GM21825 (cell line): Measurements from ENCODE around the gene FBXW11.
A peak's percentile ranks its signal among the peaks of the same experiment; 100 is the strongest.
"Not testable (repeated sequence)": the region's sequence is repeated elsewhere in the genome, so short reads cannot be mapped to it uniquely, and the experiment has no call there.

Experiments
- ATAC-seq: cut with Tn5 transposase; IDR thresholded peaks from one replicate; pipeline ENCODE4 v1.9.1; 2021; ENCODE audit warnings: mild to moderate bottlenecking, moderate library complexity; ENCODE audit not compliant: unreplicated experiment

The FBXW11 gene

DNA sequence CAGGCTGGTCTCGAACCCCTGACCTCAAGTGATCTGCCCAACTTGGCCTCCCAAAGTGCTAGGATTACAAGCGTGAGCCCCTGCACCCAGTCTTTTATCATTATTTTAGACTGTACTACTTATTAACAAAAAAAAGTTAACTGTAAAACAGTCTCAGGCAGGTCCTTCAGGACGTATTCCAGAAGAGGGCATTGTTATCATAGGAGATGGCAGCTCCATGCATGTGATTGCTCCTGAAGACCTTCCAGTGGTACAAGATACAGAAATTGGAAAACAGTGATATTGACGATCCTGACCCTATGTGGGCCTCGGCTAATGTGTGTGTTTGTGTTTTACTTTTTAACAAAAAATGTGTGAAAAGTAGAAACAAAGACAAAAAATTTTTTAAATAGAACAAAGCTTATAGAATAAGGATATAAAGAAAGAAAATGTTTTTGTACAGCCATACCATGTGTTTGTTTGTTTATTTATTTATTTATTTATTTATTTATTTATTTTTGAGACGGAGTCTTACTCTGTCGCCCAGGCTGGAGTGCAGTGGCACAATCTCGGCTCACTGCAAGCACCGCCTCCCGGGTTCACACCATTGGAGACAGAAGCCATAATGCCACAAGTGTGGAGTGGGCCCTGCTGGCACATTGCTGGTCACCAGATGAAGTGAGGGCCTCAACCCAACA is 13.8 kb upstream of the FBXW11 start:
- ATAC-seq = not testable (repeated sequence)

DNA sequence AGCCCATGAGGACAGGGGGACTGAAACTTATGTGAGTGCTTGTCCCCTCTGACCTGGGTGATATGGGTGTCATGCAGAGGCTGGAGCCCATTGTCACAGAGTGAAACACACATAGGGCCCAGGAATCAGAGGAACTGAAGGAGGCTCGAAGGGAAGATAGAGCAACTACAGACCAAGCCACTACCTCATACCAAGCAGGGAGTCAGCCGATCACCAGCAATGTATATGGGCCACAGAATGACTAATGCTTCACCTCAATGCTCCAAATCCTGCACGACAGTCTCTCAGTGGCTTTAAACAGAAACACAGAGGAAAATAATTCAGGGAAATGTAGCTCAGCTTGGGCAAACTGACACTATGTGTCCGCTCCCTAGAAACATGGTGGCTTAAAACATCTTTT is 8.9 kb upstream of the FBXW11 start:
- ATAC-seq = no peak

DNA sequence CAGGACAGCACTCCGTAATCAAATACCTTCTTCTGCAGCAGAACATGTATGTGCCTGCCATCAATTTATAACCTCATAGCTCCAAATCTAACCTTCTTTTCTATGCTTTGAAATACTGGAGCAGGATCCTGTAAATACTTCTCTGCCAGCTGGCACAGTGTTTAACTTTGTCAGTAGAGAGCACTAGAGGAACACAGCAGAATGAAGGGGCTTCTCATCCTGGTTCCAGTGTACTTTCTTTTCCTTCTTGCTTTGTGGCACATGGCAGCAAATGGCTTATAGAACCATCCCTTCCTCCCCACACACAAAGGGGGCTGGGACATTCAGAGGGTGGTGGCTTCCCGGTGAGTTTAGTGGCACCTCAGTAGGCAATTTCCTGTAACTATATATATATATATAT is 3.8 kb upstream of the FBXW11 start:
- no peak for ATAC-seq

DNA sequence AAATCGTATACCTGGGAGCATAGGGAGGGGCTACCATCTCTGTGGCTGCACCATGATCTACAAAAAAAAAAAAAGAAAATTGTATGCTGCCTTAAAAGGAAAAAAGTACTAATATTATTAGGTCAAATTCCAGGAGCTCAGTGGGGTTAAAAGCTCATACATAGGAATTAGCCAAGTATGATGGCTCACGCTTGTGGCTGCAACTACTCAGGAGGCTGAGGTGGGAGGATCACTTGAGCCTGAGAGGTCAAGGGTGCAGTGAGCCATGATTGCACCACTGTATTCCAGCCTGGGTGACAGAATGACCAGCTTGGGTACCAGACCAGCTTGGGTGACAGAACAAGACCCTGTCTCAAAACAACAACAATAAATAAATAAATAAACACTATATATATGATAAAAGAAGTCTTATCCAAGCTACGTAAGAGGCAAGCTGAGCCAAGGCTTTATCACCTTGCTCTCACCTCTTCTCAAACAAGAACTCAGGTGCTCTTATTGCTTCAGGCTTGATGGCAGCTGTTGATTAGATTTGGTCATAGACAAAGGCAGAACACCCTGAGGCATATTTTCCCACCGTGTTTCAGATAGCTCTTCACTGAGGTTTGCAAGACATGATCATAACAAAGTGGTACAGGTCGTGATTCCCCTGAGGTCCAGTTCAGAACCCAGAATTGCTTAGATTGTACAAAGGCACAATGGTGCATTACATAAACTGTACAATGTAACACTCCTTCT is 3.3 kb upstream of the FBXW11 start:
- ATAC-seq = no peak

DNA sequence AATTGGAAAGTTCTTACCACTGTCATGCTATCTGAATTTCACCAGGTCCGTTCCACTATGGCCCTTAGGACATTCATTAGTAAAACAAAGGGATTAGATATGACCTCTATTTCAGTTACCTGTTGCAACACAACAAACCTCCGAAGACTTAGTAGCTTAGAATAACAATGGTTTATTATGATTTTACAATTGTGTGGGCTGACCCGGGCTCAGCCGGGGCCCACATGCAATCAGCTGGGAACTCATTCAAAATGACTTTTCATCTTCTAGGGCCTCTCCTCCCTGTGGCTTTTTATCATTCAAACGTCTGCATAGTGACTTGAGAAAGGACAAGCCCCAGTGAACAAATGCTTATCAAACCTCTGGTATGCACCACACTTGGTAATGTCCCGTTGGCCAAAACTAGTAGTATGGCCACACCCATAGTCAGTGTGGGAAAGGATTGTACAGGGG is 2.3 kb upstream of the FBXW11 start:
- ATAC-seq = no peak

DNA sequence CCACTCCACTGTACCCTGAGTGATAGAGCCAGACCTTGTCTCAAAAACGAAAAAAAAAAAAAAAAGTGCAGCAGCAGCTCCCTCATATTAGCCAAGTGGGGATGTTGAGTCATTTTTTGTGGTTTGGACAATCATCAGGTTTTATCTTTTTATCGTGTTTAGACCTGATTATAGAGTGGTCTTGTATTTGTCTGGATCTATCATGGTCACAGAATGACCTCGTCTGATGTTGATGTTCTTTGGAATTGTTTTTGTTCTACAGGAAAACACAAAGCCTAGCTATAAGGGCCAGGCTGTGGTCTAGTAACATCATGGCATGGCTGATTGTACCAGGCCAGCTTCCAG is 1.6 kb upstream of the FBXW11 start:
- ATAC-seq = no peak

DNA sequence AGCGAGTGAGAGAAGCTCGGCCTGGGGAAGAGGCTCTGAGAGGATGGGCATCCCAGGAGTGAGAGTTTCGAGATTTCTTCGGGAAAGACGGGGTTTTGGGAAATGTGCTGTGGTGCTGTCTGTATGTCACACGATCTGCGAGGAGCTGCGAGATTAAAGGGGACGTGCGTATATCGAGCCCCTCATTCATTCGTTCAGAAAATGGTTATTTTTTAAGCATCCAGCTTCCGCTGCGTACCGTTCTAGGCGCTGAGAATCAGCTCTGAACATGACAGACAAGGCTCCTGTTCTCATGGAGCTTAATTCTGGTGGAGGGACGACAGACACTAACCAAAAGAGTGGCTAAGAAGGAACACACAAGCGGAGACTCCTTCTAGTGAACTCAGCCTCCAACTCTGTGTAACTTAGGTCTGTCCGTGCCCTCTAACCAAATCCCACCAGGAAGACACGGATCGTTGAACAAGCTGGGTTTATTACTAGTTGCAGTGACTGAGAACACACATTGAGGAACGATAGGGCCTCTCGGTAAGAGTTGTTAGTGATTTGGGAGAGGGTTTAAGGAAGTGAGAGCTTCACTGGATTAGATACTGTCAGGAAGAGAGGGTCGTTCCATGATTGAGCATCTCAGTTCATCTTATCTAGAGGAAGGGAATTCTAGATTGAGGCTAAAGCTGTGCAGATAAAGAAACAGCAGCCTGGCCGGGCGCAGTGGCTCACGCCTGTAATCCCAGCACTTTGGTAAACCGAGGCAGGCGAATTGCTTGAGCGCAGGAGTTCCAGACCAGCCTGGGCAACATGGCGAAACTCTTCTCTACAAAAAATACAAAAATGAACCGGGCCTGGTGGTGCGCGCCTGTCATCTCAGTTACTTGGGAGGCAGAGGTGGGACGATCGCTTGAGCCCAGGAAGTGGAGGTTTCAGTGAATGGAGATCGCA is 1.0 kb upstream of the FBXW11 start:
- no peak for ATAC-seq

DNA sequence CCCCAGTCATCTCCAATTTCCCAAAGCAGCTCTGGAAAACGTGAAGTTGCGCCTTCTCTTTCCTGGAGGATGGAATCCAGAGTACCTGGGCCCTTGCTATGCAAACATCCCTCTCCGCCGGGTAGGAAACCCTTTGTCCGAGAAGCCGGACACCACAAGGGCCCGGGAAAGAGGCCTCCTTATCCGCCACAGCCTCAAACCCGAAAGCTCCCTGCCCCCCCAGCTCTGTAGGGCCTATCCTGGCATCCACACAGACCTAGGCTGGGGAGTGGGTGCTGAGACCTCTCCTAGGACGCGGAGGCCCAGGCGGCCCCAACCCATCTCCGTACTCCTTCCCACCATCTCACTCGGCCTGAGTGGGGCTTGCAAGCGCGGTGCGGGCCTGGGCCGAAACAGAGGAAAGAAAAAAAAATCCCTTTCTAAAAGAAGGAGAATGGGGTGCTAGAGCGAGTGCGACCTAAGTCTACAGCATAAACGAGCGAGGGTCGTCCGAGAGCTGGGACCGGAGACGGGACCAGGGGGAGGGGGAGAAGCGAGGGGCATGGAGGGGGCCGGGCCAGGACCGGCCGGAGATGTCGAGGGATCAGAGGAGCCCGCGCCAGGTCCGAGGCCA is 624 bp downstream of the FBXW11 start:
- ATAC-seq = peak; percentile 5

DNA sequence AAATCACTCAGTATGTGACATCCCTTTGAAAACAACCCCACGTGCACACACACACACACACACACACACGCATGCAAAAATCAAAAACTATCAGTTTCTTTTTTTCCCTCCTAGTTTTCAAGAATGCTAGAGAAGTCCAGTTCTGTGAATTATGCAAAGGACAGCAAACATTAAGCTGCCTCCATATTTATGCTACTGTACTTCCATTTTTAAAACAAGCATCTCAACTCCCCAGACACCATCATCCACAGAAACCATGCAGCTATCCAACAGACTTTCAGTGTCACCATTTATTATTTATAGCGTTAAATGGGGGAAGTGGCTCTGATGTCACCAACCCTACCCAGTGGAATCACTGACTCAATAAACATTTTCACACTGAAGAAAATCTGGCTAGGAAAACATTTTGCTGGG is 1.6 kb downstream of the FBXW11 start:
- ATAC-seq = no peak

DNA sequence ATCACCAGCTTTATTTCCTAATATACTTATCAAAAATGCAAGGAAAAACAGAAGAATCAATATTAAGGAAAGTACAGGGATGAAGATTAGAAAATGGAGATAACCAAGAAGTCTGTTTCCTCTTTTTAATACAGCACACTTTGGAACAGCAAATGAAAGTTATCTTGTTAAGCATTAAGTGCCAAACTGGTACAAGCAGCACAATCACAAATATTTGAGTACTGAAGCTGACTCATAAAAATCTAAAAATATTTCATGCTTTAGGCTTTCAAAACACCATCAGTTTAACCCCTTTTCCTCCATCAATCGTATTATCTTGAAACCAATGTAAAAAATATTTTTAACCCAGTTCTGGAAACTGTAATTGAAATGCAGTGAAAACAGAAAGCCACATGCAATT is 2.7 kb downstream of the FBXW11 start:
- ATAC-seq = no peak

DNA sequence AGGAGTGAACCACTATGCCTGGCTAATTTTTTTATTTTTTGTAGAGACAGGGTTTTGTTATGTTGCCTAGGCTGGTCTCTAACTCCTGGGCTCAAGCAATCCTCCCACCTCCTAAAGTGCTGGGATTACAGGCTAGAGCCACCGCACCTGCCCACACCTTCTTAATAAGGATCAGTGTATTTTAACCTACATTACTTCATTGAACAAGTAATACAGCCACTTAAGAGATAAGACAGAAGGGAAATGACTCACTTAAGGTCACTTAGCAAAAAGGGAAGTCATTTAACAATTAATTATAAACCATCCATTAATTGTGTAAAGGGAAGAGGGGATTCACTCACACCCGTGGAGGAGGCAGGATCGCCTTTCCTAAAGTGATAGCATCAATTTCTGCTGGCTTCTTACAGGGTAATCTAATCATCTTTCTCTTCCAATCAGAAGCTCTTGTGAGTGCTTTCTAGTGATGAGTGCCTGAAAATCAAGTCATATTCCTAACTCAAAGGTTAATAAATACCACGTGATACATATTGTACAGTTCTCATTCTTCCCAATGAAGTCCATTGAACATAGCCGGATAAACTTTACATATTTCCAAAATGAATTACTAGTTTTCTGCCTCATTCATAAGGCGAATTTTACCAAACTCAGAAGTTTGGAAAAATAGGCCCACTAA is 3.5 kb downstream of the FBXW11 start:
- no peak for ATAC-seq

DNA sequence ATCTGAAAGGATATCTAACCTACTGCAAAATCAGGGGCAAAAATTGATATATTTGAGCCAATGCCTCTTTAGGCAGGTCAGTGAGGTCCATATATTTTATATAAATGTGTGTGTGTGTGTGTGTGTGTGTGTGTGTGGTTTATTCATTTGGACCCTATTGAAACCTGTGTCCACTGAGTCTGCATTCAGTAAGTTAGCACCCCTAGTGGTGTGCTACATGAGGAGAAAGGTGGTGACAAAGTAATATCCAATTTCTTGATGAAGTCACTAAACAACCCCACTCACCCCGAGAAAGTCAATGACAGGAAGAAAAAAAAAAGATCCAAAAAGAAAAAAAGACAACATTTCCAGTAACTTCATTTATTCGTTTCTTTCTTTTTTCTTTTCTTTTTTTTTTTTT is 4.1 kb downstream of the FBXW11 start:
- no peak for ATAC-seq

DNA sequence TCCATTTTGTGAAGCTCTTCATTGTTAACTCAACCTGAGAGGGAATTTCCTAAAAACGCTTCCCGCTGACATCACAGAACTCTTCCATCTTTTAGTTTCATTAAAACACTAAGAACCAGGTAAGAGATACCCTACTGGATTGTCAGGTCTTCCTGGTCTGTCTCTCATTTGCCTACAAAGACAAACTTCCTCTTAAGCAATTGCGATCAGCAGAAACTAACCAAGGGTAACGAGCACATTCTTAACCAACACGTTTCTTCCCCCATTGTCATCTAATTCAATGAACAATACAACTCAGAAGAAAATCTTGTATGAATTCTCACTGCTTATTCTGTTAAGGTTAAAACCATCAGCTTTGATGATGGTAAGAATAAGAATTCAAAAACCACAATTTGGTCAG is 6.6 kb downstream of the FBXW11 start:
- ATAC-seq = peak; percentile 61

DNA sequence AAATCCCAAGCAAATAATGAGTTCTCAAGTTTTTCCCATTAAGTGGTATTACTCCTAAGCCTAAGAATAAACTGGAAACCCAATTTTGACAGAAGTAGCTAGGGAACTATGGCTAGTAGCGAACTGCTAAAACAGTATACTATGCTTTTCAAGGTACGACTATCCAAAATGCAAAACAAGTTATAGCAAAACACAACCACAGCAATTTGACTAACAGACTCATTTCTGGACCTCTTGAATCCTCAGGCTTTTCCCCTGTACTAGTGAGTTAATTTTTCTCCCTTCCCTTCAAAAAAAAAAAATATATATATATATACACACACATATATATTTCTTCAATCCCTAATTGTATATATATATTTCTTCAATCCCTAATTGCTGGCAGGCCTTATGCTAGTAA is 7.3 kb downstream of the FBXW11 start:
- ATAC-seq = no peak

DNA sequence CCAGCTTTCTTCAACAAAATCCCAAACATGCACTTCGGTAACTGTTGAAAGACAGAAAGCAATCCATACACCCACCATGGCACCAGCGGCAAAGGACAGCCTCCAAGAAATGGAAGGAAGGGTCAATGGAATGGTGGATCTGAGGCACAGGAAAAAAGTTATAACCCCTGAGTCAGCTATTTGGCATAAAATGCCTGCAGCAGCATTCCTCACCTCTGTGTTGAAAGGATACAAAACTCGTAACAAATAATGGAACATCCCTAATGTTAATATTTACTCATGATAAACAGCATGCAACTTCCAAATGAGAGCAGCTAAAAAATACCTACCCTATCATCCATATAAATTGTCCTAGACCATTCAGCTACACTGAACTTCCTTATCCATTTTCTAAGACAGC is 9.4 kb downstream of the FBXW11 start:
- ATAC-seq = no peak

DNA sequence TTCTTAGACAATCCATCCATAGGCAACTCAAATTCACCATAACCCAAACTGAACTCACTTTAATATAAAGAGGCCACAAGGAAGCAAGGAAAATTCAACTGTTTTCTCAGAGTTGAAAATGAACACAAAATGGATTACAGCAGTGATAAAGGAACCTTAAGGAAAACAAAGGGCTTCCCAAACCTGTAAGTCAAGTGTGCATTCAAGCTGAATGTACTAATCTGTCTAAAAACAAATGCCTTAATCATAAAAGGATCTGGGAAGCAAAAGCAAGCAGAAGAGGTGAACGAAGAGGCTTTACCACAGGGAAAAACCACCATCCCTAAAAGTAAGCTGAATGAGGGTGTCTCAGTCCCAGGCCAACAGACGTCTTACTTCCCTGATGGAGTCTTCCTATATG is 13.6 kb downstream of the FBXW11 start:
- no peak for ATAC-seq

DNA sequence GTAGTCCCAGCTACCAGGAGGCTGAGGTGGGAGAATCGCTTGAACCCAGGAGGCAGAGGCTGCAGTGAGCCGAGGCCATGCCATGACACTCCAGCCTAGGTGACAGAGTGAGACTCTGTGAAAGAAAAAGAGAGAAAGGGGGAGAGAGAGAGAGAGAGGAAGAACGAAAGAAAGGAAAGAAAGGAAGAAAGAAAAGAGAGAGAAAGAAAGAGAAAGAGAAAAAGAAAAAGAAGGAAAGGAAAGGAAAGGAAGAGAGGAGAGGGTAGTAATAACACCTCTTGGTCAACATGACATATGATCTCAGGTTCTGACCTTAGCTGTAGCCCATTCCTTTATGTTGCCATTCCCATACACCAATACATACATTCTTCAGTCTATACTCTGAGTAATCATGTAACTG is 14.1 kb downstream of the FBXW11 start:
- no peak for ATAC-seq

DNA sequence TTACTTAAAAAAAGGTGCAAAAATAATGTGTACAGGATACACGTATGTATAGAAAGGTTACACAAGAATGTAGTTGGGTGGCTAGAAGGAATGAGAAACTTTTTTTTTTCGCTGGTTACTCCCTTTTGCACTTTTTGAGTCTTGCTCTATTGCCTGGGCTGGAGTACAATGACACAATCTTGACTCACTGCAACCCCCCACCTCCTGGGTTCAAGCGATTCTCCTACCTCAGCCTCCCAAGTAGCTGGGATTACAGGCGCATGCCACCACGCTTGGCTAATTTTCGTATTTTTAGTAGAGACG is 15.8 kb downstream of the FBXW11 start:
- ATAC-seq = no peak

DNA sequence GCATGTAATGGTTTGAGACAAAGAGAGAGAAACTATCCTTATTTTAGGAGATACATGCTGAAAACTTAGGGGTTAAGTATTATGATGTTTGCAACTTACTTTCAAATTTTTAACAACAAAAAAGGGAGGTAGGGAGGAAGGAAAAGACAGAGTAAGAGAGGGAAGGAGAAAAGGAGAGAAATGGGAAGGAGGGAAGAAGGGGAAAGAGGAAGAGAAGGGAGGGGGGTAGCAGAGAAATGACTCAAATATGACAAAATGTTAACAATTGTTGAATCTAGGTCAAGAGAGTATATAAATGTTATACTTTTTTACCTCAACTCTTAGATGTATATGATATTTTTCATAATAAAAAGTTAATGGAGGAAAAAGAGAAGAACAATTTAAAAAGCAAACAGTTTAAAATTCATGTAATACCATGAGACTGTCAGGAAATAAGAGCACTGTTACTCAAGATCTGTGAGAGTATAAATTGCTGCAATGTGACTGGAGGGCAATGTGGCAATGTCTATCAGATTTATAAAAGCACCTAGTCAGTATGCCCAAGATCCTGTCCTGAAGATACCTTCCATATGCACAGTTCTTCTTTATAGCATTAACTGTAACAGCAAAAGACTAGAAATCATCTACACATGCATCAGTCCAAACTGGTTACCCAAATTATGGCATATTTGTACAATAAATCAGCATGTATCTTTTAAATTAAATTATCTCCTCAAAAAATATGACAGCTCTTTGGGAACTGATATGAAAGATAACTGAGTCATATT is 16.3 kb downstream of the FBXW11 start:
- ATAC-seq = no peak

DNA sequence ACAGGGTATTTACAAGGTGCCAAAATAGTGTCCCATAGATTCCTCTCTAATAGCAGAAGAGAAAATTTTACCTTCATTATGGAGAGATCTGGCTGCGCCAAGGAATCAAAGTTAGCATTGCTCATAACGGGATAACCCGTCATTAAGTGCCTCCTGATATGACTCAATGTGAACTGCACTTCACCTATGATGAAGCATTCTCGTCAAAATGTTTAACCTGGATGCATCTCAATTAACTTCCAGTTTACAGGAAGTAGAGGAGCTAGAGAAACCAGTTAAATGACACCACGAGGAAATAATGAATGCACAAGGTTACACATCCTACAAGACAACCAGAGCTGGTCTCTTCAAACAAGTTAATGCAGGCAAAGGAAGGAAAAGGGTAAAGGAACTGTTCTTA is 17.2 kb downstream of the FBXW11 start:
- ATAC-seq = peak; percentile 62
